D721Med (cell line): ENCODE data around the gene MYBPC3.

Experiments
- DNase-seq: peaks from one replicate; pipeline ENCODE4 v3.0.0; 2011; ENCODE audit warnings: low spot score; ENCODE audit not compliant: insufficient read length
- FAIRE-seq: peaks from 2 replicates; lab custom pipeline; 2011; peaks lifted over from hg19 to GRCh38; lab: Jason Lieb, UNC
- CTCF ChIP-seq: IDR thresholded peaks from 2 replicates; pipeline ENCODE4 v1.5.1; 2012; ENCODE audit warnings: mild to moderate bottlenecking, control low read depth; ENCODE audit not compliant: insufficient read depth; ENCODE audit errors: missing control alignments

The MYBPC3 gene

GRCh38 chr11:47352556-47352955, at the start of gene MYBPC3:
MYBPC3 (minus strand) TSS chr11:47352702; CDS start chr11:47352647, 55 bp downstream.
- FAIRE-seq, result no peak
- DNase-seq, result no peak
- no peak for TF ChIP-seq CTCF

- no peak for TF ChIP-seq CTCF
- DNase-seq, result no peak
These were observed 48.3 kb upstream of the MYBPC3 start for GRCh38 chr11:47400768-47401279.

GRCh38 chr11:47399860-47400767, 47.6 kb upstream of the MYBPC3 start:
- no peak for DNase-seq
- TF ChIP-seq CTCF, result no peak
- no peak for FAIRE-seq

More at GRCh38 chr11:47400768-47401279, 48.3 kb upstream of the MYBPC3 start:
- FAIRE-seq, result no peak

GRCh38 chr11:47398551-47398950, 46.0 kb upstream of the MYBPC3 start:
- FAIRE-seq (no peak), DNase-seq (no peak)
- TF ChIP-seq CTCF, result no peak

GRCh38 chr11:47398011-47398410, 45.5 kb upstream of the MYBPC3 start:
- no peak for DNase-seq
- no peak for FAIRE-seq
- TF ChIP-seq CTCF, result no peak

- DNase-seq, result no peak
- TF ChIP-seq CTCF, result no peak
- FAIRE-seq, result no peak
These were observed 43.5 kb upstream of the MYBPC3 start for GRCh38 chr11:47396049-47396320.
